ENCODE results near the gene TAF1B.

The TAF1B gene

DNA sequence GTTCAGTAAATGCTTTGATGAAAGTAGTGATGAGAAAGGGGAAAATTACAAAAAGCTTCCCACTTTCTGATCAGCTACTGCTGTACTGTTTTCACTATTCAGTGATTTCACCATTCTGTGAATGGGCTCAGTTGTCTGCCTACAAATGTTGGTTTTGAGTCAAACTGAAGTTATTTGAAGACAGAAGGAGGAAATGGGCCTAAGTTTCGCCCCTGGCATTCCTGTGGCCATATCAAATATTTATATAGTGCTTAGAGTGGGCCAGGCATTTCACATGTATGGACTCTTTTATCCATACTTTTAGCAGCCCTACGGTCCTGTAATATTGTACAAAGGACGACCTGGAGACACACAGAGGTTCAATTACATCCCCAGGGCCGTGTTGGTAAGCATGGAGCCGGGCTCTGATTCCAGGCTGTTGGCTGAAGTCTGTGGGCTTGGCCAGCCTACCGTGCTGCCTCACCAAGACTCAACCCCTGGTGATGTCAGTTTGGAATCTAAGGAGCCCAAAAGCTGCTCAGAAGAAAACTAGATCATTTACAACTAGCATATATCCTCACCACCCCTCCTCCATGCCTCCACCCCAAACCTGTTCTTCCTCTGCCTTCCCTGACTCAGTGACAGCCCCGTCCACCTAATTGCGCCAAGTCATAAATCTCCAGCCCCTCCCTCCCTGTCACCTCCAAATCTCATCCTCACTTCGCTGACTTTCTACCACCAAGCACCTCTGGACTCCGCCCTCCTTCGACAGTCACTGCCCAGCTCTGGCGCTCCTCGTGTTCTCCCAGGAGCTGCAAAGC is 98.1 kb downstream of the TAF1B start:
- no peaks in the 10 kb centered on the region for H4K20me1 ChIP-seq (ENCODE audit: low read depth, low read length)
- H3K9me3 ChIP-seq (ENCODE audit: insufficient read depth, low read length), result no peaks in the 10 kb centered on the region
- no peak overlapping the region for H3K4me2 ChIP-seq (ENCODE audit: low read depth, low read length, poor library complexity, severe bottlenecking)
- H3K27me3 ChIP-seq (ENCODE audit: low read length), result no peaks in the 10 kb centered on the region
- H3K27ac ChIP-seq (ENCODE audit: low read depth, low read length), result no peak overlapping the region
- H3K4me3 ChIP-seq (ENCODE audit: insufficient read depth, low read length, poor library complexity, severe bottlenecking), result no peak overlapping the region
- TF ChIP-seq, protein P1, sequence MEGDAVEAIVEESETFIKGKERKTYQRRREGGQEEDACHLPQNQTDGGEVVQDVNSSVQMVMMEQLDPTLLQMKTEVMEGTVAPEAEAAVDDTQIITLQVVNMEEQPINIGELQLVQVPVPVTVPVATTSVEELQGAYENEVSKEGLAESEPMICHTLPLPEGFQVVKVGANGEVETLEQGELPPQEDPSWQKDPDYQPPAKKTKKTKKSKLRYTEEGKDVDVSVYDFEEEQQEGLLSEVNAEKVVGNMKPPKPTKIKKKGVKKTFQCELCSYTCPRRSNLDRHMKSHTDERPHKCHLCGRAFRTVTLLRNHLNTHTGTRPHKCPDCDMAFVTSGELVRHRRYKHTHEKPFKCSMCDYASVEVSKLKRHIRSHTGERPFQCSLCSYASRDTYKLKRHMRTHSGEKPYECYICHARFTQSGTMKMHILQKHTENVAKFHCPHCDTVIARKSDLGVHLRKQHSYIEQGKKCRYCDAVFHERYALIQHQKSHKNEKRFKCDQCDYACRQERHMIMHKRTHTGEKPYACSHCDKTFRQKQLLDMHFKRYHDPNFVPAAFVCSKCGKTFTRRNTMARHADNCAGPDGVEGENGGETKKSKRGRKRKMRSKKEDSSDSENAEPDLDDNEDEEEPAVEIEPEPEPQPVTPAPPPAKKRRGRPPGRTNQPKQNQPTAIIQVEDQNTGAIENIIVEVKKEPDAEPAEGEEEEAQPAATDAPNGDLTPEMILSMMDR (IDR thresholded peaks at IDR 0.05; ENCODE audit: insufficient read depth, low read length, poor library complexity, severe bottlenecking), result no peak
- TF ChIP-seq EZH2phosphoT487 (conservative IDR thresholded peaks at IDR 0.05; ENCODE audit: low read length), result no peak
- H3F3A ChIP-seq (ENCODE audit: insufficient read depth), result peaks cover under 1% of the 10 kb centered on the region; the same call in 1 of the 2 replicates
- H3K9me2 ChIP-seq (replicated peaks; ENCODE audit: insufficient read depth, low read length), result no peaks in the 10 kb centered on the region
- no peaks in the 10 kb centered on the region for H3K79me2 ChIP-seq (ENCODE audit: insufficient read depth, low read length)
- no peaks in the 10 kb centered on the region for H3K36me3 ChIP-seq (ENCODE audit: low read length)
- no peak overlapping the region for H2AFZ ChIP-seq (ENCODE audit: low read depth, low read length, severe bottlenecking)
- no peak overlapping the region for H3K9ac ChIP-seq (ENCODE audit: low read length)

DNA sequence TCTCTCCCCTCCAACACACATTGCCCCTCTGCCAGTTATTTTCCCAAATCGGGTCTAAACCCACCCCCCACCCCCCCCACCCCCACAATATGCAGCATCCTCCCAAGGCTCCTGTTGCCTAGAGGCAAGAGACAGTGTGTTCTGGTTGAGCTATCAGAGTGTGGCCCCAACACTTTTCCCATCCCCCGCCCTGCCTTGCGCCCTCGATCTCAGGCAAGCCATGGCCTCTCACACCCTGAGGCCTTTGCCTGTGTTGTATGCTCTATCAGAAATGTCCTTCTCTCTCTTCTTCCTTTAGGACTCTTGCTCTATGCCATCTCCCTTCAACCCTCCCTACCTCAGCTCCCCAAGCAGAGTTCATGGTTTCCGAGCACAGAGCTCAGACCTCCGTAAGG is 98.7 kb downstream of the TAF1B start:
- Histone ChIP-seq H3K27ac (ENCODE audit: low read depth, low read length) (no peak overlapping the region), H3K4me2 (ENCODE audit: low read depth, low read length, poor library complexity, severe bottlenecking) (no peak overlapping the region), H3K9me2 (replicated peaks; ENCODE audit: insufficient read depth, low read length) (no peaks in the 10 kb centered on the region), H3K9ac (ENCODE audit: low read length) (no peak overlapping the region), H3K27me3 (ENCODE audit: low read length) (no peaks in the 10 kb centered on the region), H2AFZ (ENCODE audit: low read depth, low read length, severe bottlenecking) (no peak overlapping the region), H4K20me1 (ENCODE audit: low read depth, low read length) (no peaks in the 10 kb centered on the region), H3K9me3 (ENCODE audit: insufficient read depth, low read length) (no peaks in the 10 kb centered on the region), H3K4me3 (ENCODE audit: insufficient read depth, low read length, poor library complexity, severe bottlenecking) (no peak overlapping the region), H3K36me3 (ENCODE audit: low read length) (no peaks in the 10 kb centered on the region), H3F3A (ENCODE audit: insufficient read depth) (no peaks in the 10 kb centered on the region), H3K79me2 (ENCODE audit: insufficient read depth, low read length) (no peaks in the 10 kb centered on the region)
- no peak for TF ChIP-seq EZH2phosphoT487 (conservative IDR thresholded peaks at IDR 0.05; ENCODE audit: low read length)

DNA sequence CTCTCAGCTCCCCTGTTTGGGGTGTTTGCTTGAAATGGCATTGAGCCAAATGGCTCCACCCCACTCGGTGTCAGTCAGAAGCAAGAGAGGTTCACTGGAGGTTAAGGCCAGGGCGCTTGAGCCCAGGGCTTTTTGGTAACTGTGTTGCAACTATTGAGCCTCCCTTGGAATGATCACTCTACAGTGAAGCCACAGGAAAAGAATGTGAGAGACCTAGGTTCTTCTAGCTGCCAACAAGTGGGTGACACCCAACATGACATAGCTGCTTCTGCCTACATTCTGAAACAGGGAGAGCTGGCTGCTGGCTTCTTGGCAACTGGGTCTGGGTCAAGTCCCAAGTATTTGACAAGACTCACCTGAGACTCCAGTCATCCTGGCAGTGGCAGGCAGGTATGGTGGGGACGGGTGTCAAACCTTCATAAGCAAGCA is 101.1 kb downstream of the TAF1B start:
- Histone ChIP-seq H3K27ac (ENCODE audit: low read depth, low read length) (no peak overlapping the region), H3K9me3 (ENCODE audit: insufficient read depth, low read length) (no peaks in the 10 kb centered on the region), H3F3A (ENCODE audit: insufficient read depth) (no peaks in the 10 kb centered on the region), H3K36me3 (ENCODE audit: low read length) (no peaks in the 10 kb centered on the region), H3K4me2 (ENCODE audit: low read depth, low read length, poor library complexity, severe bottlenecking) (no peak overlapping the region), H3K4me3 (ENCODE audit: insufficient read depth, low read length, poor library complexity, severe bottlenecking) (no peak overlapping the region), H3K9me2 (replicated peaks; ENCODE audit: insufficient read depth, low read length) (no peaks in the 10 kb centered on the region), H2AFZ (ENCODE audit: low read depth, low read length, severe bottlenecking) (no peak overlapping the region), H3K27me3 (ENCODE audit: low read length) (no peaks in the 10 kb centered on the region), H3K79me2 (ENCODE audit: insufficient read depth, low read length) (no peaks in the 10 kb centered on the region), H4K20me1 (ENCODE audit: low read depth, low read length) (no peaks in the 10 kb centered on the region), H3K9ac (ENCODE audit: low read length) (no peak overlapping the region)
- TF ChIP-seq EZH2phosphoT487 (conservative IDR thresholded peaks at IDR 0.05; ENCODE audit: low read length), result no peak
- TF ChIP-seq, protein P1 (IDR thresholded peaks at IDR 0.05; ENCODE audit: insufficient read depth, low read length, poor library complexity, severe bottlenecking), result no peak

DNA sequence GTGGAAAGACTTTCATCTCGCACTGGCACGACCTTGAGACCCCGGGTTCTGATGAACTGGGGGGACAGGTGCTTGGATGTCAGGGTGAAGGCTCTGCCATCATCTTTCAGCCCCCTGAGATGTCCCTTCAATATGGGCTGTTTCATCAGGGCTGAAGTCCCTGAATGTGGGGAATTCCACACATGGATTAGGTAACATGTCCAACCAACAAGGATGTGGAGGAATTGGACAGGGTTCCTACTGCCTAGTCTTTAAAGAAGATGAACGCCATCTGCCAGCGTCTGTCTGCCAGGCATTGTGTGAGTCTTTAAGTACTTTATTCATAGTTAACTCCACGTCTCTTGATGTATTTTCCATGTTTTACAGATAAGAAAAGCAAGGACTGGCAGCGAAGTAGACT is 102.3 kb downstream of the TAF1B start:
- H3K27me3 ChIP-seq (ENCODE audit: low read length), result no peaks in the 10 kb centered on the region
- no peaks in the 10 kb centered on the region for H3K9me2 ChIP-seq (replicated peaks; ENCODE audit: insufficient read depth, low read length)
- no peaks in the 10 kb centered on the region for H3K79me2 ChIP-seq (ENCODE audit: insufficient read depth, low read length)
- H3K9me3 ChIP-seq (ENCODE audit: insufficient read depth, low read length), result no peaks in the 10 kb centered on the region
- no peak overlapping the region for H3K4me3 ChIP-seq (ENCODE audit: insufficient read depth, low read length, poor library complexity, severe bottlenecking)
- no peaks in the 10 kb centered on the region for H3F3A ChIP-seq (ENCODE audit: insufficient read depth)
- no peak overlapping the region for H2AFZ ChIP-seq (ENCODE audit: low read depth, low read length, severe bottlenecking)
- H3K4me2 ChIP-seq (ENCODE audit: low read depth, low read length, poor library complexity, severe bottlenecking), result no peak overlapping the region
- H3K36me3 ChIP-seq (ENCODE audit: low read length), result no peaks in the 10 kb centered on the region
- H4K20me1 ChIP-seq (ENCODE audit: low read depth, low read length), result no peaks in the 10 kb centered on the region
- no peak overlapping the region for H3K27ac ChIP-seq (ENCODE audit: low read depth, low read length)
- TF ChIP-seq, protein P1 (IDR thresholded peaks at IDR 0.05; ENCODE audit: insufficient read depth, low read length, poor library complexity, severe bottlenecking), result no peak
- TF ChIP-seq EZH2phosphoT487 (conservative IDR thresholded peaks at IDR 0.05; ENCODE audit: low read length), result no peak
- no peak overlapping the region for H3K9ac ChIP-seq (ENCODE audit: low read length)

Measured in SU-DHL-6 (cell line).